GM12891 (cell line): ENCODE measurements around the gene ADGRD2.

ENCODE experiments used
- POLR2A ChIP-seq: IDR thresholded peaks from 2 replicates; pipeline ENCODE4 v1.6.1; 2011; ENCODE audit warnings: low read depth, low read length, control low read depth
- TAF1 ChIP-seq: IDR thresholded peaks from 2 replicates; pipeline ENCODE4 v1.6.1; 2011; ENCODE audit warnings: low read depth, low read length, control low read depth

DNA sequence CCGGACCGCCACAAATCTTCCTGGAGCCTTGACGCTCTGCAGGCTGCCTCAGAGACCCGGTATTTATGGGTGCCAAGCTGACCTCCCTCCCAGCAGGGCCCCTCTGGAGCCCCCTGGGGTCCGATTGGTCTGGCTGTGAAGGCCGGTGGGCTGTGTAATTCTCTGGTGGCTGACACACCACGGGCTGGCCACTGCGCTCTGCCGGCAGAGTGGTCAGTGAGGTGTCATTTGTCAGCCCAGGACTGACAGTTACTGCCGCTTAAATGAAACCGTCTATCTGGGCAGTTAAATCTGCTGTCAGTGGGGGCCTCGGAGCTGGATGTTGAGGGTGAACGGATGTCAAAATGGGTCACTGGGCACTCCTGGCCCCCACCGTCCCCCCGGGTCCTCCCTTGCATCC is 46.2 kb downstream of the ADGRD2 start:
- TF ChIP-seq POLR2A (no peak), TAF1 (no peak)
